ENCODE results near the gene SYCN.

GRCh38 chr19:39200066-39200802 lies 3.8 kb downstream of the SYCN start:
- TF ChIP-seq CTCF (IDR thresholded peaks at IDR 0.05), result no peak
- TF ChIP-seq POLR2A (IDR thresholded peaks at IDR 0.05), result no peak

Measured in tibial nerve (tissue), 3 donors.